Panc1 (cell line): ENCODE data around the gene B4GALT5. TPM values are rescaled to one million over a fixed set of nuclear protein-coding genes. Genes with fewer than 3 reads are reported as not detected.
"Not testable (repeated sequence)": the region's sequence is repeated elsewhere in the genome, so short reads cannot be mapped to it uniquely, and the experiment has no call there.

ENCODE experiments used
- ATAC-seq: fragments of 200-7000 bp; cut with Tn5 transposase; 2 replicates; pipeline ENCODE4 v1.9.1; 2020; ENCODE audit warnings: mild to moderate bottlenecking, moderate library complexity
- BruUV-seq: library from RNA; stranded (reverse); fragments of 400-500 nt; replicated peaks from 2 replicates; lab custom pipeline; 2021; lab: Mats Ljungman, UMichigan
- CTCF ChIA-PET: fragments of 300-600 bp; sonication (Branson Sonifier 250); formaldehyde crosslinking; loops from one replicate; lab custom pipeline; 2022; ENCODE audit warnings: antibody characterized with exemption; lab: Charles Lee
- POLR2A ChIA-PET: fragments of 300-600 bp; sonication (Branson Sonifier 250); formaldehyde crosslinking; loops from one replicate; lab custom pipeline; 2022; ENCODE audit warnings: antibody characterized with exemption; lab: Charles Lee
- DNase-seq: peaks from one replicate; pipeline ENCODE4 v3.0.0-alpha.2; 2010; ENCODE audit warnings: low read depth, low spot score
- H3K27ac ChIP-seq: 2 replicates; pipeline ENCODE4 v1.5.1; 2011; ENCODE audit warnings: mild to moderate bottlenecking, low read length, inconsistent platforms
- H3K27me3 ChIP-seq: fragments of 200-500 bp; sonication (Bioruptor generic); 2 replicates; pipeline ENCODE4 v1.6.0; 2014; ENCODE audit warnings: low read length, inconsistent platforms; ENCODE audit not compliant: control insufficient read depth, insufficient read depth
- H3K36me3 ChIP-seq: fragments of 200-500 bp; sonication (Bioruptor generic); 2 replicates; pipeline ENCODE4 v1.5.1; 2014; ENCODE audit warnings: inconsistent platforms, mild to moderate bottlenecking, low read length, moderate library complexity; ENCODE audit not compliant: control insufficient read depth, insufficient read depth
- H3K4me1 ChIP-seq: 2 replicates; pipeline ENCODE4 v1.5.1; 2011; ENCODE audit warnings: inconsistent platforms, mild to moderate bottlenecking, low read length, moderate library complexity; ENCODE audit not compliant: control insufficient read depth, insufficient read depth
- H3K4me3 ChIP-seq, 2 experiments: 2 replicates each; pipeline ENCODE4 v1.5.1; 2011 to 2012; ENCODE audit warnings: low read depth in 2 of 2, low read length in 2 of 2, mild to moderate bottlenecking in 2 of 2, inconsistent platforms in 1 of 2, moderate library complexity in 1 of 2
- H3K9me3 ChIP-seq: fragments of 200-500 bp; sonication (Bioruptor generic); 2 replicates; pipeline ENCODE4 v1.5.1; 2014; ENCODE audit warnings: low read depth, mild to moderate bottlenecking, inconsistent platforms, low read length, moderate library complexity; ENCODE audit not compliant: control insufficient read depth, insufficient read depth
- POLR2AphosphoS5 ChIP-seq: IDR thresholded peaks from 2 replicates; pipeline ENCODE4 v1.6.1; 2012; ENCODE audit warnings: mild to moderate bottlenecking, low read depth, low read length, moderate library complexity
- SIN3A ChIP-seq: IDR thresholded peaks from 2 replicates; pipeline ENCODE4 v1.6.1; 2012; ENCODE audit warnings: low read depth, mild to moderate bottlenecking, low read length, moderate library complexity, borderline replicate concordance; ENCODE audit not compliant: insufficient read depth
- TCF7L2 ChIP-seq: IDR thresholded peaks from 2 replicates; pipeline ENCODE4 v1.6.1; 2011; ENCODE audit warnings: mild to moderate bottlenecking, low read depth, low read length, inconsistent platforms
- in situ Hi-C: cut with HindIII; loops from 2 replicates; pipeline ENCODE4 v1.10.0; 2016; ENCODE audit warnings: low sequenced_read_pairs, low pct_unique_long_range_greater_than_20kb
- intact Hi-C: fragments of 100-400 bp; cut with micrococcal nuclease; formaldehyde crosslinking; loops from one replicate; pipeline ENCODE4 v1.10.0; 2022; ENCODE audit not compliant: unreplicated experiment
- total RNA-seq: library from RNA; stranded (reverse); gene quantifications from one replicate; pipeline ENCODE4 v1.2.1, GENCODE V29; 2021; ENCODE audit not compliant: unreplicated experiment
- TF ChIP-seq, protein P1 (sequence below), 2 experiments: IDR thresholded peaks; 2 replicates each; pipeline ENCODE4 v1.6.1; 2011 to 2012; ENCODE audit warnings: low read depth in 2 of 2, control low read depth in 1 of 2, low read length in 1 of 2, mild to moderate bottlenecking in 1 of 2, moderate library complexity in 1 of 2; ENCODE audit not compliant: insufficient read depth in 1 of 2
- TF ChIP-seq, protein P2 (sequence below): fragments of 450-650 bp; IDR thresholded peaks from 2 replicates; pipeline ENCODE4 v1.5.1; 2017; ENCODE audit warnings: mild to moderate bottlenecking

The B4GALT5 gene
- total RNA-seq, 1 experiment from 2014 or later: 40.0 TPM

DNA sequence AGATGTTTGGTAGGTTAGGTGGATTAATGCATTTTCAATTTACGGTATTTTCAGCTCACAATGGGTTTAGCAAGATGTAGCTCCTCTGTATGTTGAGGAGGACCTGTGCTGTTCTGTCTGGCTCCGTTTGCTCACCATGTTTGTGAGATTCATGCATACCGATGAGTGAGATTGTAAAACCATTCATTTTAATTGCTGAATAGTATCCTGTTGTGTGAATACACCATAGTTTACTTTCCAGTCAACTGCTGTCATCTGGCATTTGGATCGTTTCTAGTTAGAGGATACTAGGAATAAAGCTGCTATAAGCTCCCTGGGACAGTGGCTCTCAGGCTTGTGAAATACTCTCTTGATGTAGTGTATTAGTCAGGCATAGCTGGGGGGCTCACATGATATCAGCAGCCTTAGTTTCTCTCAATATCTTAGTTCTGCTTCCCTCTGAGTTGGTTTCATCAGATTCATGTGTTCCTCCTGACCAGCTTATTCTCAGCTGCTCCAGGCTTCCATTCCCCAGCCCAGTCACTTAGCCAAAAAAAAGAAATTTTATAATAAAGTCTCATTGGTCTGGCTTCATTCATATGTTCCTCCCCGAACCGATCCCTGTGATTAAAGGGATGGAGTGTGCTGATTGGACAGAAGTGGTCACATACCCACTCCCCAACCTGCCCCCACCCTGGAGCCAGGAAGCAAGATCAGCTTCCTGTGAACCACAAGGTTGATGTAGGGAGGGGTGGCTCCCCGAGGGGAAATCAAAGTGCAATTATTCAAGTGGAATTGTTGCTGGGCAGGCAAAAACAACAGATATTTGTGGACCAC, 10.9 kb upstream of the B4GALT5 start:
- ChIA-PET POLR2A (no interaction called here), CTCF (interaction anchor here (1.3 kb wide), 1 partner anchor 114 kb away, joined by 9 read pairs; no protein-coding TSS in a partner anchor)
- no peaks in the 10 kb centered on the region for H3K4me1 ChIP-seq
- H3K36me3 ChIP-seq: no peaks in the 10 kb centered on the region
- H3K27me3 ChIP-seq: no peaks in the 10 kb centered on the region
- no peak overlapping the region for H3K4me3 ChIP-seq
- intact Hi-C loops (no loop called here), in situ Hi-C loops (no loop called here)
- H3K9me3 ChIP-seq: no peaks in the 10 kb centered on the region
- no TSS peak for BruUV-seq
- DNase-seq (no peak), ATAC-seq (no peak)
- no peak for TF ChIP-seq TCF7L2
- no peak for TF ChIP-seq SIN3A
- TF ChIP-seq POLR2AphosphoS5: no peak
- TF ChIP-seq, protein P1, sequence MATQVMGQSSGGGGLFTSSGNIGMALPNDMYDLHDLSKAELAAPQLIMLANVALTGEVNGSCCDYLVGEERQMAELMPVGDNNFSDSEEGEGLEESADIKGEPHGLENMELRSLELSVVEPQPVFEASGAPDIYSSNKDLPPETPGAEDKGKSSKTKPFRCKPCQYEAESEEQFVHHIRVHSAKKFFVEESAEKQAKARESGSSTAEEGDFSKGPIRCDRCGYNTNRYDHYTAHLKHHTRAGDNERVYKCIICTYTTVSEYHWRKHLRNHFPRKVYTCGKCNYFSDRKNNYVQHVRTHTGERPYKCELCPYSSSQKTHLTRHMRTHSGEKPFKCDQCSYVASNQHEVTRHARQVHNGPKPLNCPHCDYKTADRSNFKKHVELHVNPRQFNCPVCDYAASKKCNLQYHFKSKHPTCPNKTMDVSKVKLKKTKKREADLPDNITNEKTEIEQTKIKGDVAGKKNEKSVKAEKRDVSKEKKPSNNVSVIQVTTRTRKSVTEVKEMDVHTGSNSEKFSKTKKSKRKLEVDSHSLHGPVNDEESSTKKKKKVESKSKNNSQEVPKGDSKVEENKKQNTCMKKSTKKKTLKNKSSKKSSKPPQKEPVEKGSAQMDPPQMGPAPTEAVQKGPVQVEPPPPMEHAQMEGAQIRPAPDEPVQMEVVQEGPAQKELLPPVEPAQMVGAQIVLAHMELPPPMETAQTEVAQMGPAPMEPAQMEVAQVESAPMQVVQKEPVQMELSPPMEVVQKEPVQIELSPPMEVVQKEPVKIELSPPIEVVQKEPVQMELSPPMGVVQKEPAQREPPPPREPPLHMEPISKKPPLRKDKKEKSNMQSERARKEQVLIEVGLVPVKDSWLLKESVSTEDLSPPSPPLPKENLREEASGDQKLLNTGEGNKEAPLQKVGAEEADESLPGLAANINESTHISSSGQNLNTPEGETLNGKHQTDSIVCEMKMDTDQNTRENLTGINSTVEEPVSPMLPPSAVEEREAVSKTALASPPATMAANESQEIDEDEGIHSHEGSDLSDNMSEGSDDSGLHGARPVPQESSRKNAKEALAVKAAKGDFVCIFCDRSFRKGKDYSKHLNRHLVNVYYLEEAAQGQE (IDR thresholded peaks at IDR 0.05; ENCODE audit: insufficient read depth in 1 of 2, low read depth in 2 of 2, low read length in 1 of 2): no peak
- TF ChIP-seq, protein P2, sequence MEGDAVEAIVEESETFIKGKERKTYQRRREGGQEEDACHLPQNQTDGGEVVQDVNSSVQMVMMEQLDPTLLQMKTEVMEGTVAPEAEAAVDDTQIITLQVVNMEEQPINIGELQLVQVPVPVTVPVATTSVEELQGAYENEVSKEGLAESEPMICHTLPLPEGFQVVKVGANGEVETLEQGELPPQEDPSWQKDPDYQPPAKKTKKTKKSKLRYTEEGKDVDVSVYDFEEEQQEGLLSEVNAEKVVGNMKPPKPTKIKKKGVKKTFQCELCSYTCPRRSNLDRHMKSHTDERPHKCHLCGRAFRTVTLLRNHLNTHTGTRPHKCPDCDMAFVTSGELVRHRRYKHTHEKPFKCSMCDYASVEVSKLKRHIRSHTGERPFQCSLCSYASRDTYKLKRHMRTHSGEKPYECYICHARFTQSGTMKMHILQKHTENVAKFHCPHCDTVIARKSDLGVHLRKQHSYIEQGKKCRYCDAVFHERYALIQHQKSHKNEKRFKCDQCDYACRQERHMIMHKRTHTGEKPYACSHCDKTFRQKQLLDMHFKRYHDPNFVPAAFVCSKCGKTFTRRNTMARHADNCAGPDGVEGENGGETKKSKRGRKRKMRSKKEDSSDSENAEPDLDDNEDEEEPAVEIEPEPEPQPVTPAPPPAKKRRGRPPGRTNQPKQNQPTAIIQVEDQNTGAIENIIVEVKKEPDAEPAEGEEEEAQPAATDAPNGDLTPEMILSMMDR: no peak
- H3K27ac ChIP-seq: no peak overlapping the region

DNA sequence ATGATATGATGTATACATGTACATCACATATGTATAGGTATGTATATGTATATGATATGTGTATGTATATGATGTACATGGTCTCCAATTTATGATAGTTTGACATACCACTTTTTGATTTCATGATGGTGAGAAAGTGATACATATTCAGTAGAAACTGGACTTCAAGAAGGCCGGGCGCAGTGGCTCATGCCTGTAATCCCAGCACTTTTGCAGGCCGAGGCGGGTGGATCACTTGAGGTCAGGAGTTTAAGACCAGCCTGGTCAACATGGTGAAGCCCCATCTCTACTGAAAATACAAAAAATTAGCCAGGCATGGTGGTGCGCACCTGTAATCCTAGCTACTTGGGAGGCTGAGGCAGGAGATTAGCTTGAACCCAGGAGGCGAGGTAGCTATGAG, 10.1 kb upstream of the B4GALT5 start:
- H3K4me1 ChIP-seq, H3K9me3 ChIP-seq, BruUV-seq, DNase-seq, H3K36me3 ChIP-seq, ATAC-seq, in situ Hi-C loops, H3K4me3 ChIP-seq, intact Hi-C loops, H3K27me3 ChIP-seq, H3K27ac ChIP-seq: not testable (repeated sequence)
- ChIA-PET POLR2A (interaction anchor here (0.6 kb wide), 1 partner anchor 505 kb away, joined by 6 read pairs; the partner anchor contains the start of gene DDX27), CTCF (interaction anchor here (1.3 kb wide), 1 partner anchor 113 kb away, joined by 9 read pairs; no protein-coding TSS in a partner anchor)

DNA sequence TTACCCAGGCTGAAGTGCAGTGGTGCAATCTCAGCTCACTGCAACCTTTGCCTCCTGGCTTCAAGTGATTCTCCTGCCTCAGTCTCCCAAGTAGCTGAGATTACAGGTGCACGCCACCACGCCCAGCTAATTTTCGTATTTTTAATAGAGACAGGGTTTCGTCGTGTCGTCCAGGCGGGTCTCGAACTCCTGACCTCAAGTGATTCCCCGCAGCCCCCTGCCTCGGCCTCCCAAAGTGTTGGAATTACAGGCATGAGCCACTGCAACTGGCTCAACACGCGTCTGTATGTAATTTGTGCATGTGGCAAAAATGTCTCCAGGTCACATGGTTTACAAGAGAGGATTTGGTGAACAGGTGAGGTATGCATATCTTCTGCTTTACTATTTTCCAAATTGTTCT, 7.6 kb upstream of the B4GALT5 start:
- DNase-seq, H3K27me3 ChIP-seq, H3K4me3 ChIP-seq, intact Hi-C loops, H3K9me3 ChIP-seq, in situ Hi-C loops, CTCF ChIA-PET, H3K36me3 ChIP-seq, ATAC-seq, BruUV-seq, H3K4me1 ChIP-seq, H3K27ac ChIP-seq: not testable (repeated sequence)
- POLR2A ChIA-PET: interaction anchor here (0.6 kb wide), 1 partner anchor 11 kb away, joined by 8 read pairs; no protein-coding TSS in a partner anchor
